AG10803 (cell line): Measurements from ENCODE around the gene CRYBG2.

ENCODE experiments used
- DNase-seq: peaks from one replicate; pipeline ENCODE4 v3.0.0; 2010; ENCODE audit warnings: low read depth
- H3K4me3 ChIP-seq: 2 replicates; pipeline ENCODE4 v1.5.1; 2011; ENCODE audit warnings: mild to moderate bottlenecking, low read length, control low read depth
- TF ChIP-seq, protein P1 (sequence below): conservative IDR thresholded peaks from 2 replicates; pipeline ENCODE4 v1.5.1; 2011; ENCODE audit warnings: mild to moderate bottlenecking, low read length, control low read depth, inconsistent platforms

Gene CRYBG2

DNA sequence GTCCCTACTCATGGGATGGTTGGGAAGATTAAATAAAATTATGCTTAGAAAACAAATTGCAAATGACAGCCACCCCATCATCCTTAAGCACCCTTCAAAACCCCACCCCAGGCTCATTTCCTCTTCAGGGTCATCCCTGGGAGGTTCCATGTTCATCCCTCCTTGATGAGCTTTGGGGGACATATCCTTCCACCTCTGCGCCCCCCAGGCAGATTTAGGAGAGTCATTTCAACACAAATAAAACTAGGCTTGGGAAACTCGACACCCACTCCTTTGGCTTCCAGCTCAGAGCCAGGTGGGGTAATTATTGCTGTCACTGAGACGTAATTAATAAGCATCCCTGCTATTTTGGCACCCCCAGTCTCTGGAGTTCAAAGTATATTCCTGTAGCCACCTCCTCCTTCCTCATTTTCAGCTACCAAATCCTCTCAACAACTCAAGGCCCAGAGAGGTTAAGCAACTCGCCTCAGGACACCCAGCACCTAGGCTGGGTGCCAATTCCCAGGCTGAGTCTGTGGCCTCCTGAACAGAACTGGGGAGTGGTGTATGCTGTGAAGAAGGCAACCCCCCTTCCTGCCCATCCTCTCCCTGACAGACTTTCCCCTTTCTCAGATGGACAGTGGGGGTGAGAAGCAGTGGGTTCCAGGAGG lies 595 bp downstream of the CRYBG2 start:
- TF ChIP-seq, protein P1, sequence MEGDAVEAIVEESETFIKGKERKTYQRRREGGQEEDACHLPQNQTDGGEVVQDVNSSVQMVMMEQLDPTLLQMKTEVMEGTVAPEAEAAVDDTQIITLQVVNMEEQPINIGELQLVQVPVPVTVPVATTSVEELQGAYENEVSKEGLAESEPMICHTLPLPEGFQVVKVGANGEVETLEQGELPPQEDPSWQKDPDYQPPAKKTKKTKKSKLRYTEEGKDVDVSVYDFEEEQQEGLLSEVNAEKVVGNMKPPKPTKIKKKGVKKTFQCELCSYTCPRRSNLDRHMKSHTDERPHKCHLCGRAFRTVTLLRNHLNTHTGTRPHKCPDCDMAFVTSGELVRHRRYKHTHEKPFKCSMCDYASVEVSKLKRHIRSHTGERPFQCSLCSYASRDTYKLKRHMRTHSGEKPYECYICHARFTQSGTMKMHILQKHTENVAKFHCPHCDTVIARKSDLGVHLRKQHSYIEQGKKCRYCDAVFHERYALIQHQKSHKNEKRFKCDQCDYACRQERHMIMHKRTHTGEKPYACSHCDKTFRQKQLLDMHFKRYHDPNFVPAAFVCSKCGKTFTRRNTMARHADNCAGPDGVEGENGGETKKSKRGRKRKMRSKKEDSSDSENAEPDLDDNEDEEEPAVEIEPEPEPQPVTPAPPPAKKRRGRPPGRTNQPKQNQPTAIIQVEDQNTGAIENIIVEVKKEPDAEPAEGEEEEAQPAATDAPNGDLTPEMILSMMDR = no peak
- no peak for DNase-seq
- no peak overlapping the region for H3K4me3 ChIP-seq

DNA sequence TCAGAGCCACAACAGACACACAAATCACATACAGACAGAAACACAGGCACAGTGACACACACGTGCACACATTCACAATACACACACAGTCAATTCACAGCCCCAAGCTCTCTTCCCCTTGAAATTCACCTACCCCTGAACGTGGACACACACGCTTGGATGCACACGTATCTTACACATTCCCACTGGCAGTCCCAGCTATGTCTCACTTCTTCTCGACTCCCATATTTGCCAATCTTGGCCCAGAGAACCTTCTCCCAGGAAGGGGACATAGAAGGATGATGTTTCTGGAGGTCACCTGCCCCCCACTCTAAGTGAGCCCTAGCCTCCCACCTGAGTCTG lies 1.6 kb downstream of the CRYBG2 start:
- H3K4me3 ChIP-seq = no peak overlapping the region
- TF ChIP-seq, protein P1 = no peak
- DNase-seq = no peak

- TF ChIP-seq, protein P1 = no peak
- no peak overlapping the region for H3K4me3 ChIP-seq
Observed at GRCh38 chr1:26351590-26352337, 2.2 kb downstream of the CRYBG2 start.

DNA sequence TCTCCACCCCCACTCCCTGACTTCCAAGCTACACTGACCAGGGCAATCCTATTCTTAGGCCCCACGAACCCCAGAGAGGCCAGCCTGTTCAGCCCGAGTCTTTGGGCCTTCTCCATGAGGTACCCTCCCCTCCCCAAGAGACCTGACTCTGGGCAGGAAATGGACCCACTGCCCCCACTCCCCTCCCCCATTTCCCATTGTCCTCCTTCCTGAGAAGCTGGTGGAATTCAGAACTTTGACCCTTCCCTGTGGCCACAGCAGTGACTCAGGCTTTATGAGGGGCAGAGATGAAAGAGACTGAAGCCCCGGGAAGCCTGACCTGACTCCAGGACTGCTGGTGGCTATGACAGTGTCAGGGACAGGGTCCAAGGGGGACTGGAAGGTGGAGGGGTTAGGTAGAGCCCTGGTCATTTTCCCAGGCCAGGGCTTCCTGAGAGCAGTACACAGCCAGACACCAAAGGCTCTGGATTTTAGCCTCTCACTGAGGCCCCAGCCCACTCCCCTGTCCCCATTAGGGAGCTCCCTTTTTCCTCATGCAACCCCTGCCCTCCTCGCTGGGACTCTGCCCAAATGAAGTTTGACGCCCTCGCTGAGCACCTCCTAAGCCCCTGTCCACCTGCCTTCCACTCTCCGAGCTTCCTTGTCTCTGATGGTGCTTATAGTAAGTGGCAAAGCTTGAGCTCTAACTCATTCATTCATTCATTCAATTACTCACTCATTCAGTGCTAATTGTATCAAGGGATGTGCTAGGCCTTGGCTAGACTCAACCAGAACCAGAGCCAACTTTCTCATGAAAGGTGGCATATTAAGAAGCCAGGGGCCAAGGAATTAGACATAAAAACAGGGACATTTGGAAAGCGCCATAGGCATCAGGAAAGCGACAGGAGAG lies 3.0 kb downstream of the CRYBG2 start:
- DNase-seq = no peak
- no peak overlapping the region for H3K4me3 ChIP-seq
- TF ChIP-seq, protein P1 = no peak

More at GRCh38 chr1:26351590-26352337, 2.2 kb downstream of the CRYBG2 start:
- peak; percentile 47 for DNase-seq

- TF ChIP-seq, protein P1 = no peak
- no peak for DNase-seq
Observed at GRCh38 chr1:26350343-26350700, 3.6 kb downstream of the CRYBG2 start.

GRCh38 chr1:26349877-26350244 lies 4.1 kb downstream of the CRYBG2 start:
- TF ChIP-seq, protein P1 = no peak
- H3K4me3 ChIP-seq = no peak overlapping the region
- no peak for DNase-seq

More at GRCh38 chr1:26350343-26350700, 3.6 kb downstream of the CRYBG2 start:
- no peak overlapping the region for H3K4me3 ChIP-seq
